Neural cell (in vitro differentiated cells): ENCODE measurements around the gene ENAH.

Experiments used
- EZH2 ChIP-seq: fragments of 200-600, 300-800 bp; shearing (Covaris generic), sonication (generic); IDR thresholded peaks from 2 replicates; pipeline ENCODE4 v1.6.1; 2014; ENCODE audit warnings: antibody characterized with exemption, low read length, borderline replicate concordance, mild to moderate bottlenecking; ENCODE audit not compliant: insufficient read depth, poor library complexity, severe bottlenecking
- POLR2AphosphoS5 ChIP-seq: IDR thresholded peaks from 2 replicates; pipeline ENCODE4 v1.6.1; 2012
- TF ChIP-seq, protein P1 (sequence below): fragments of 450-650 bp; IDR thresholded peaks from 2 replicates; pipeline ENCODE4 v1.5.1; 2014; ENCODE audit warnings: antibody characterized with exemption, mild to moderate bottlenecking, moderate library complexity; ENCODE audit not compliant: poor library complexity, severe bottlenecking

DNA sequence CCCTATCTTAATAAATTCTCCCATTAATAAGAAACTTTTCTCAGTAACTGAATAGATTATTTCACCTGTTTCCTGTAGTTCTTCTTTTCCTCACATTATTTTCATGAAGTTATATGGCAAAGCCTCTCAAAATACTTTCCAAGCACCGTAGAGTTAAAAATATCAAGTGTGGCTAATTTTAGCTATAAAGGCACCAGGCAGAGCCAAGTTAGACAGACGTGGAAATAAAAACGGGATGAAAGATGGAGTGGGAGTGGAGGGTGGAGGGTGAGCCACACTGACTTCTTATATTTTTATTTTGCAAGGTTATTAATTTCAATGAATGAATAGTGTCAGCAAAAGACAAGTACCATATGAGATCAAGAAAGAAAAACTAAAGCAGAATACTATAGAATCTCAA is 71.7 kb downstream of the ENAH start:
- TF ChIP-seq, protein P1, sequence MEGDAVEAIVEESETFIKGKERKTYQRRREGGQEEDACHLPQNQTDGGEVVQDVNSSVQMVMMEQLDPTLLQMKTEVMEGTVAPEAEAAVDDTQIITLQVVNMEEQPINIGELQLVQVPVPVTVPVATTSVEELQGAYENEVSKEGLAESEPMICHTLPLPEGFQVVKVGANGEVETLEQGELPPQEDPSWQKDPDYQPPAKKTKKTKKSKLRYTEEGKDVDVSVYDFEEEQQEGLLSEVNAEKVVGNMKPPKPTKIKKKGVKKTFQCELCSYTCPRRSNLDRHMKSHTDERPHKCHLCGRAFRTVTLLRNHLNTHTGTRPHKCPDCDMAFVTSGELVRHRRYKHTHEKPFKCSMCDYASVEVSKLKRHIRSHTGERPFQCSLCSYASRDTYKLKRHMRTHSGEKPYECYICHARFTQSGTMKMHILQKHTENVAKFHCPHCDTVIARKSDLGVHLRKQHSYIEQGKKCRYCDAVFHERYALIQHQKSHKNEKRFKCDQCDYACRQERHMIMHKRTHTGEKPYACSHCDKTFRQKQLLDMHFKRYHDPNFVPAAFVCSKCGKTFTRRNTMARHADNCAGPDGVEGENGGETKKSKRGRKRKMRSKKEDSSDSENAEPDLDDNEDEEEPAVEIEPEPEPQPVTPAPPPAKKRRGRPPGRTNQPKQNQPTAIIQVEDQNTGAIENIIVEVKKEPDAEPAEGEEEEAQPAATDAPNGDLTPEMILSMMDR = no peak
- TF ChIP-seq POLR2AphosphoS5 = no peak
- TF ChIP-seq EZH2 = no peak
